GM13976 (cell line): ENCODE measurements around the gene OXER1.

ENCODE experiments used
- DNase-seq: peaks from one replicate; pipeline ENCODE4 v3.0.0; 2012; ENCODE audit warnings: low spot score
- in situ Hi-C: fragments of 300-500 bp; cut with MboI; formaldehyde crosslinking; loops from one replicate; pipeline ENCODE4 v1.12.0; 2022; ENCODE audit warnings: low sequenced_read_pairs, mixed read lengths, inconsistent platforms; ENCODE audit not compliant: unreplicated experiment
- TF ChIP-seq, protein P1 (sequence below): IDR thresholded peaks from 2 replicates; pipeline ENCODE4 v1.5.1; 2012; ENCODE audit warnings: borderline replicate concordance, mild to moderate bottlenecking; ENCODE audit not compliant: insufficient read depth; ENCODE audit errors: extremely low read depth, missing control alignments, control extremely low read depth

The OXER1 gene

DNA sequence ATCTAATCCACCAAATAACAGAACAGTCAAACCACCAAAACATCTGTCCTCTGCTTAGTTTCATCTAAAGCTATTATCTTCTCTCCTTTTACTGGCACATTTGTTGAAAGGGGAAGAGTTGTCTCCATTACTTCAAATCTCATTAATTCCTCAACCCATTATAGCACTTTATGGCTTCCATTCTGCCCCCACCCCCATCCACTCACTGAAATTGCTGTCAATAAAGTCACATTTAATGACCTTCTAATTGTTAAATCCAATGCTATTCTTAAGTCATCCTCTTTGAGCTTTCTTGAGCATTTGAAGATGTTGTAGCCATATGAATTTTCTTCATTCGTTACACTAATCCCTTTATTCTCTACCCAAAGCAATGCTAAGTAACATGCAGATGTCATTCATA is 5.2 kb downstream of the OXER1 start:
- in situ Hi-C loops = no loop called here
- no peak for DNase-seq
- TF ChIP-seq, protein P1, sequence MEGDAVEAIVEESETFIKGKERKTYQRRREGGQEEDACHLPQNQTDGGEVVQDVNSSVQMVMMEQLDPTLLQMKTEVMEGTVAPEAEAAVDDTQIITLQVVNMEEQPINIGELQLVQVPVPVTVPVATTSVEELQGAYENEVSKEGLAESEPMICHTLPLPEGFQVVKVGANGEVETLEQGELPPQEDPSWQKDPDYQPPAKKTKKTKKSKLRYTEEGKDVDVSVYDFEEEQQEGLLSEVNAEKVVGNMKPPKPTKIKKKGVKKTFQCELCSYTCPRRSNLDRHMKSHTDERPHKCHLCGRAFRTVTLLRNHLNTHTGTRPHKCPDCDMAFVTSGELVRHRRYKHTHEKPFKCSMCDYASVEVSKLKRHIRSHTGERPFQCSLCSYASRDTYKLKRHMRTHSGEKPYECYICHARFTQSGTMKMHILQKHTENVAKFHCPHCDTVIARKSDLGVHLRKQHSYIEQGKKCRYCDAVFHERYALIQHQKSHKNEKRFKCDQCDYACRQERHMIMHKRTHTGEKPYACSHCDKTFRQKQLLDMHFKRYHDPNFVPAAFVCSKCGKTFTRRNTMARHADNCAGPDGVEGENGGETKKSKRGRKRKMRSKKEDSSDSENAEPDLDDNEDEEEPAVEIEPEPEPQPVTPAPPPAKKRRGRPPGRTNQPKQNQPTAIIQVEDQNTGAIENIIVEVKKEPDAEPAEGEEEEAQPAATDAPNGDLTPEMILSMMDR = no peak

DNA sequence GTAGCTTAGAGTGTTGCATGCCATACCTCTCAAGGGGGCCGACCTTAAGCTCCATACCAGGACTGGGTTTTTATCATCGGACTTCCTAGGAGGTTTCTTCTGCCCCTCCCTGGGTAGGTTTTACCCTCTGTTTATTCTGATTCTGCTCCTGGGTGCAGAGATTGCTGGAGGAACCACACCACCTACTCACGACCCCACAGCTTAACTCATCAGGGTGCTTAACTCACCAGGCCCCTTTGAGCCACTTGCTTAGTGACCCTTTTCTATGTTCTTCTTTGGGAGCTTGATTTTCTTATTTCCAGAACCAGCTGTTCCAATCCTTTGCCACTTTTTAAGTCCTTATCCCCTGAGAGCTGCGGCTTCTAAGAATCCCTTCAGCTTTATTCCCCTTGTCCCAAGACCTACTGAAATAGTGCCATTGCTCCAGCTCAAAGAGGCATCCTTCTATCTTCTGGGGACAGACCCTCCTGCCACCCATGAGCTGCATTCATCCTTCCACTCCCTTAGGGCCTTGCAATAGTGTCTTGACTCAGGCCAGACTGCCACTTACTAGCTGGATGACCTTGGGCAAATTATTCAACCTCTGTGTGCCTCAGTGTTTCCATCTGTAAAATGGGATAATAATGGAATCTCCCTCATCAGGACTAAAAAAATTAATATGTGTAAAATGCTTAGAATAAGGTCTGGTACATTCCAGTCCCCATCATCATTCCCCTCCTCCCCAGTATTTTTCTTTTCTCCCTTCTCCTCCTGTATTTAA is 5.8 kb downstream of the OXER1 start:
- DNase-seq = no peak
- TF ChIP-seq, protein P1 = no peak
- in situ Hi-C loops = no loop called here

DNA sequence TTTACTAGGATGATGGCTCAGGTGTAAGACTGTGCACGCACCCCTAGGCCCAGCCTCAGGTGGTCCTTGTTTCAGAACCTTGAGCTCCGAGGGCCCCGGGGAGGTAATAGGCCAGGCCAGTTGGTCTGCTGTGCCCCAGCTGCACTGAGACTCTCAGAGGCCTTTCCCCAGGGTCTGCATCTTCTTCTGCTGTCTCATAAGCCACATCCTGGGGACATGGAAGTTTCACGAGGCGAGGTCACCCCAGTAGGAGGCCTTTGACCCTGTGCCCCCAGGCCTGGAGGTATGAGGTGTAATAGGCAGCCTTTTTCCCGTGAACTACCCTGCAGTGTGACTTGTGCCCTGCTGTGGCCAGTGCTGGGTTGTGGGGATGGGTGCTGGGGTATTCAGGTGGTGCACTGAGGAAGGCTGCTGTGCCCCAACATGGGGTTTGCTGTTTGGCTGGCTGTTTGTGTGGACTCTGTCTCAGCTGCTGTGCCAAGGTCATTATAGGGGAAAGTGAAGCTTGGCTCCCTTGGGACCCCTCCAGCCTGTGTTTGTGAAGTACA is 6.9 kb downstream of the OXER1 start:
- TF ChIP-seq, protein P1 = no peak
- DNase-seq = no peak
- in situ Hi-C loops = no loop called here

DNA sequence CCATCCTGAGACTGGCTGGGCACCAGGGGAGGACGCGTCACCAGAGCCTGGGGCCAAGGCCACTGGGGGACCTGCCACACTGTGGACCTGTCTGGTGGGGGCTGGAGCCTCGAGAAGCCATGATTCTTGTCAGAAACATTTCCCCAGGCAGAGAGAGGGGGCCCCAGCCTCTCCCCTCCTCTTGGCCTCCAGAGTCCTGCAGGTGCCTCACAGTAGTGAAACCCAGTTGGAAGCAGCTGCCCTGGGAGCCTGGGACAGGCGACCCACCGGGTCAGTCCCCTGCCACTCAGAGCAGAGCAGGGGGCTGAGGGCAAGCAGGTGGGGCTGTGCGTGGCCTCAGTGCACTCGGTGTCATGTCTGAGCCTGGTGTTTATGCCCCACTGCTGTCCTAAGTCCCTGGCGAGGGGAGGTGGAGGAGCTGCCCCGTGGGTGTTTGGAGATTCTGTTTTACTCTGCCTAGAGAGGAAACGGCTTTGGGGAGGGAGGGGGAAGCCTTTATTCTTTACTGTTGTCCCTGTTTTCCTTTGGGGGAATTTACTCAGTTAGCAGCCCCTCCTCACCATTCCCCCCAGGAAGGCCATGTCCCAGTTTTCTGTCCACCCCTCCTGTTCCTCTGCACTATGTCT is 7.7 kb downstream of the OXER1 start:
- no peak for DNase-seq
- in situ Hi-C loops = no loop called here
- TF ChIP-seq, protein P1 = no peak

DNA sequence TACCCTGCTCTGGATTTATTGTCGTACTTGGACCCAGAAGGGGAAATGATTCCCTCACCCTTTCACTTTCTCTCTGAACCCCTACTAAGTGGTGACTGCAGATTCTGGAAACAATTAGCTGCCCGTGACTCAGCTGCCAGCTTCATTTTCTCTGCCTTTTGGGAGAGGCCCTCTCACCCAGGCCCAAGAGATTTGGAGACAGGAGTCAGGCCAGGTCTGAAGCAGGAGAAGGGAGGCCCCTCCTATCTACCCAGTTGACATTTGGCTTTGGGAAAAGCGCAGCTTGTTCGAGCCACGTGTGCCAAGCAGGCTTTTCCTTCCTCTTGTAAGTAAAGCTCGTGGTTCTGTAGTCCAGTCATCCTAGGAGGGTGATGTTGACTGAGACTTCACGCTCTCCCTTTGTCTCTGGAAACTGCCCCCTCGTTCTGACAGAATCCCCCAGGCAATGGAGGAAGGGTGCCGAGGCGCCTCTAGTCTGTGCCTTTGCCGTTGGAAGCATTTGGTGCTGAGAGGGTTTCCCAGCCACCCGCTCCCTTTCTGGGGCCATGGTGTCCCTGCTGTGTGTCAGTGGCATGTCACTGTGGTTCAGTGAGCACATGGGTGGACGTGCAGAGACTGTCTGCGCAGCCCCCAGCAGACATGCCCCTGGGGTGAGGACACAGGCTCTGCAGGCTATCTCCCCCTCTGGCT is 8.6 kb downstream of the OXER1 start:
- TF ChIP-seq, protein P1 = no peak
- in situ Hi-C loops = no loop called here
- DNase-seq = peak; percentile 37

DNA sequence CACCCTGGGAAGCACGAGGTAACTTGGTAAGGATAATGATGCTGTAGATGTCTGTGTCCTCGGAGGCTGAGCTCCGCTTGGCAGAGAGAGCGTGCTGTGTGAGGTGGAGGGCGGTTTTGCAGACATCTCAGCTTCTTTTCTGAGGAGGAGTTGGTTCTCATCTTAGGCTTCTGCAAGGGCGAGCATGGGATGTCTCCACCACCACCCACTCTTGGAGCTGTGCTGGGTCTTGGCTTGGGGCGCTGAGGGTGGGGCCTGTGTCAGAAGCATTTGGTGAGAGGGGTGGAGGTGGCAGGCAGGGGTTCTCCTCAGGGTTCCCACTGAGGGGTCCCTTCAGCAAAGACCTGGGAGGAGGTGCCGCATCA is 9.2 kb downstream of the OXER1 start:
- TF ChIP-seq, protein P1 = no peak
- DNase-seq = no peak
- in situ Hi-C loops = no loop called here
